GM18505 (cell line): ENCODE results near the gene KNSTRN.

Experiments used
- ATAC-seq: cut with Tn5 transposase; IDR thresholded peaks from one replicate; pipeline ENCODE4 v1.9.1; 2021; ENCODE audit not compliant: unreplicated experiment
- POLR2A ChIP-seq: IDR thresholded peaks from 4 replicates; pipeline ENCODE4 v1.6.1; 2011; ENCODE audit warnings: borderline replicate concordance; ENCODE audit not compliant: insufficient read depth, insufficient read length; ENCODE audit errors: extremely low read depth

The KNSTRN gene

DNA sequence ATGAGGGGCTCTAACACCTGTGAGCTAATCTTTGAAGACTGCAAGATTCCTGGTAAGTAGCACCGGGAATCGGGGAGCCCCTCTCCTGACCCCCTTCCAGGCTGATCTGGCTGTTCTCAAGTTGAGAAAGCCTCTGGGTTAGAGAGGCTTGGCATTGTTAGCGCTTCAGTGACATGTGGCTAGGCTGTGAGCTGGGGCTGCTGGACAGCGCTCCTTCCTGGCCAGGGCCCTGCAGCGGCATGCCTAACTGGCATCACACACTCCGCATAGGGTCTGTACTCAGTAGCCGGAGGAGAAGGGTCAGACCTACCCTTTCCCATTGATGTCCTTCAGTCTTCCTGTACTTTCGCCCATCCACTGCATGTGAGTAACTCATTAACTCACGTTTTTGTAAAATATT lies 30.5 kb downstream of the KNSTRN start:
- no peak for ATAC-seq
- TF ChIP-seq POLR2A: no peak

DNA sequence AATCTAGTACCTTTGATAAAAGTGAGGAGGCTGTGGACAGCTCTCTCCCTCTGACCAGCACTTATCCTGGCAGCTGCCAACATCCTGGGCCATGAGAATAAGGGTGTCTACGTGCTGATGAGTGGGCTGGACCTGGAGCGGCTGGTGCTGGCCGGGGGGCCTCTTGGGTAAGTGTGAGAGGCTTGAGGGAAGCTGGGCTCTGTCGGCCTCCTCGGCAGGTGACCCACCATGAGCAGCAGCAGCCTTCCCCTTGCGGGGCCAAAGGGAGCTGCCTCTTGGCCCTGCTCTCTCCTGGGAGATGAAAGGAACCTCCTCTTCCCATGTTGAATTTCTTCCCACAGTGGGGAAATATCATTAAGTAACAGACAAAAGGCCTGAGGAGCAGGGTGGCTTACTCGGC lies 32.3 kb downstream of the KNSTRN start:
- ATAC-seq: no peak
- TF ChIP-seq POLR2A: no peak

GRCh38 chr15:40415226-40415625 lies 32.7 kb downstream of the KNSTRN start:
- no peak for TF ChIP-seq POLR2A

GRCh38 chr15:40416056-40416455 lies 33.5 kb downstream of the KNSTRN start:
- no peak for TF ChIP-seq POLR2A
- no peak for ATAC-seq

More at GRCh38 chr15:40415226-40415625, 32.7 kb downstream of the KNSTRN start:
- no peak for ATAC-seq

- ATAC-seq: no peak
- no peak for TF ChIP-seq POLR2A
These were observed 35.6 kb downstream of the KNSTRN start for GRCh38 chr15:40418126-40418525.

DNA sequence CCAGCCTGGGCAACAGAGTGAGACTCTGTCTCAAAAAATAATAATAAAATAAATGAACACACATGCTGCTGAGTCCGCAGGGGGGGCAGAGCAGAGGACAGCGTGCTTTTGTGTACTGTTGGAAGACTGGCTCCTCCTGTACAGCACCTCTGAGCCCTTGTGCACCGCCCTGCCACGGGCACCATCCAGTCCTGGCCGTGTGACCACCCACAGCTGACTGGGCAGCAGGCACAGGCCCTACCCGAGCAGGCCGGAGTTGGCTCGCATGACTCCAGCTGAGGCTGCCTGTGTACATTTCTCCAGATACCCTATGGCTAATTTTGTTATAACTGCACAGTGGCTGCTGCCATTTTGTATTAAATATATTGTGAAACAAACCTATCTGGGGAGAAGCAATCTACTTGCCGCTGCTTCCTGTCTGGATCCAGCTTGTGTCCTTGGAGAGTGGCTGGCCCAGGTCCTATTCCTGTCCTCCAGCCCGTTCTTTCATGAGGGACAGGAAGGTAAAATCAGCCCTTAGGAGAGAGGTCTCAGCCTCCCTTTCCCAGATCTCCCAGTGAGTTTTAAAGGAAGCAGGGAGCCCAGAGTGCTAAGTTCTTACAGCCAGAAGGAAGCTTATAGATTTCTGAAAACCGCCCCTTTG lies 37.7 kb downstream of the KNSTRN start:
- ATAC-seq: no peak
- TF ChIP-seq POLR2A: no peak

DNA sequence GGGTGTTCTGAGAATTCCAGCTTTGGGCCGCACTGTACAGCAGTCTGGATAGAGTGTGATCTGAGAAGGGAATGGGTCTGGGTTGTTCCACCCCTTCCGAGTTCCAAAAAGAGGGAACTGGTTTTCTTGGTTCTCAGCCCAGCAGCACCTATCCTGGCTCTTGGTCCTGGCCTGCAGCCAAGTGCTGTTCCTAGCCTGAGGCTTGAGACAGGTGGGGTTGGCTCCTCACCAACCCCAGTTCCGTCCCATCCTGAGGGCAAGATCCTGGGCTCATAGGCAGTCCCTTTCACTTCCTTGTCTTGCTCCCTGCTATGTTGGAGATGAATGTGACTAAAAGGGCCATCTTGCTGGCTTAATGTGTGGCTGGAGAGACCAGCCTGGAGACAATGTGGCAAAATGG lies 38.3 kb downstream of the KNSTRN start:
- no peak for TF ChIP-seq POLR2A

DNA sequence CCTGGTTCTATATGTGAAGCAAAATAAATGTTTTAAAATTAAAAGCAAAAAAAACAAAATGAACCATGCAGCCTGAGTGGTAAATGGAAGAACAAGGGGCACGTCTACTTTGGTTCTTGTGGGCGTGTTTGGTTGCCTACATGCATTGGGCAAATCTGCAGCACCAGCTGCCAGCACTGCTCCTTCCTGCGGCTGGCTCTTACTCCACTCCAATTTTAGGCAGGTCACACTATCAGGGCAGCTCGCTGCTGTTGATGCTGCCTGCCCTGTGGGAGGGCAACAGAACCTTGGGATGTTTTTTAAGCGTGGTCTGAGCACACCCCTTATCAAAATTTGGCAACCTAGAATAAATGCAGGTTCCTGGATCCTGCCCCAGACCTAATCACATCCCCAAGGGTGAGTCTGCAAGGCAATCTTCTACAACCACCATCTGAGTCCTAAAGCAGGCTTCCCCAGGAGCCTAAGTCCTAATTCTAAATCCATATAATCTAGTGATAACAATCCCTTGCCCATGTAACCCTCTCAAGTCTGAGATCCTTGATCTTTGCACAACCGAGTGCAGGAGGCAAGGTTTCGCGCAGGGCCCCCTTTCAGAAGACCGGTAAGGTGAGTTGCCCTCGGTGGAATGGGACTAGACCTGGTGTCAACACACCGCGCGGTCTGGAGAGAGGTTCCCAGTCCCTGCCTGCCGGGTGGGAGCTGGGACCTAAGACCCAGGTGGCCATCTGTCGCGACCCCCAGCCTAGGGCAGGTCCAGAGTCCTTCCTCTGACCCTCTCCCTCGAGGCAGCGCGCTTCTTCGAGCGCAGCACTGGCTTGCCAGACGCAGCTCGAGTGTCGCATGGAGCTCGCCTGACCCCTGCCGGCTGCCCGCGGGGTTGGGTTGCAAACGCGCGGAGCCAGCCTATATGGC lies 39.0 kb downstream of the KNSTRN start:
- ATAC-seq: peak; percentile 85
- TF ChIP-seq POLR2A: peak; percentile 24

More for the DNA sequence above, 38.3 kb downstream of the KNSTRN start:
- ATAC-seq: no peak

- no peak for ATAC-seq
These were observed 42.1 kb downstream of the KNSTRN start for GRCh38 chr15:40424483-40425115.

DNA sequence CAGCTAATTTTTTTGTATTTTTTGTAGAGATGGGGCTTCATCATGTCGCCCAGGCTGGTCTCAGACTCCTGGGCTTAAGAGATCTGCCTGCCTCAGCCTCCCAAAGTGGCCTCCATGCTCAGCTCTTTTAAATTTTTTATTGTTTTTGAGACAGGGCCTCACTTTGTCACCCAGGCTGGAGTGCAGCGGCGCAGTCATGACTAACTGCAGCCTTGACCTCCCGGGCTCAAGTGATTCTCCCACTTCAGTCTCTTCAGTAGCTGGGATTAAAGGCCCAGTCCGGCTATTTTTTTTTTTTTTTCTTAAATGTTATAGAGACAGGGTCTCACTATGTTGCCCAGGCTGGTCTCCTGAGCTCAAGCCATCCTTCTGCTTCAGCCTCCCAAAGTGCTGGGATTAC lies 43.2 kb downstream of the KNSTRN start:
- no peak for TF ChIP-seq POLR2A

More at GRCh38 chr15:40424483-40425115, 42.1 kb downstream of the KNSTRN start:
- no peak for TF ChIP-seq POLR2A

DNA sequence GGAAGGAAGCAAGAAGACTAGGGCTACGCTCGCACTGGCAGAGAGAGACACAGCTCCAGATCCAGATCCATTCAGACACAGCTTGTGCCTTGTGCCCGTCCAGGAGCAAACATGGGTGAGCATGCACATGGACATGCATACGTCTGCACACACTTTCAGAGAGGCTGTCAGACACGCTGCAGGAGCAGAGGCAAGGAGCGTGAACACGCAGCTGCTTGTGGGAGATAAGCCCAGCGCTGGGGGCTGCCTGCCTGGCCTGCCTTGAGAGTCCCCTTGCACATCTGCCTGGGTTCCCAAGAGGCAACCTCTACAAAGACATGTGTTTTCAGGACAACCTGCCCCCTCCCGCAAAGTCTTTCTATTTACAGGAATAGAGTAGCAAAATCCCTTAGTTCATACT lies 44.7 kb downstream of the KNSTRN start:
- TF ChIP-seq POLR2A: no peak
- no peak for ATAC-seq

More for the DNA sequence above, 43.2 kb downstream of the KNSTRN start:
- ATAC-seq: no peak

- TF ChIP-seq POLR2A: no peak
- ATAC-seq: no peak
These were observed 45.7 kb downstream of the KNSTRN start for GRCh38 chr15:40428185-40428584.

DNA sequence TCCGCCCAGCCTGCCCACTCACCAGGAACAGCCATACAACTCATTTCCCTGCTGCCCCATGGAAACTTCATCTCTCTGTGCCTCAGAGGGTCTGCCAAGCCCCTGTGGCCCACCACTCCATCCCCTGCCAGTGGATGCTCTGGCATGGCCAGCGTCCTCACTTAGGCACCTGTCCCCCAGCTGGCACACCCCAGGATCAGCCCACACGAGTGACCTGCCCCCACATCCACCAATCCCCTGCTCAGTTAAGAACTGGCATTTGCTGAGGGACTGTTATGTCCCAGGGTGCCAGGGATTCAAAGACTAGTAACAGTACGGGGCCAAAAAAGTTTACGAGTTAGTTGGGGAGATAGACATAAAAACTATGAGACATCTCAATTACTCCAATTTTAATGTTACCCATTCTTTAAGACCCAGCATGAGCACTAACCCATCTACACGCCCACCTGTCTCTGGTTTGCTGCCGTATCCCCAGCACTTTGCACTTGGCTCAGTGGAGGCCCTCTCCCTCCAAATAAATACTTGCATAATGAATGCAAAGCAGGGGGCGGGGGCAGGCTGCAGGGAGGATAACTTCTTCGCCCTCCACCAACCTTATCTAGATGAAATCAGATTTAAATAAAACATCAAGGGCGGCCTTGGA lies 46.7 kb downstream of the KNSTRN start:
- no peak for ATAC-seq
- TF ChIP-seq POLR2A: no peak
